Right kidney (tissue), 1 donor: ENCODE measurements around the gene NFAM1.

Source experiments
- DNase-seq: peaks from one replicate; pipeline ENCODE4 v3.0.0-alpha.2; 2016

The NFAM1 gene

GRCh38 chr22:42334875-42335512 lies 97.2 kb downstream of the NFAM1 start:
- no peak for DNase-seq

GRCh38 chr22:42333544-42333943 lies 98.7 kb downstream of the NFAM1 start:
- no peak for DNase-seq

- DNase-seq: no peak
These were observed 100.1 kb downstream of the NFAM1 start for GRCh38 chr22:42332089-42332488.

GRCh38 chr22:42331014-42331413 lies 101.2 kb downstream of the NFAM1 start:
- no peak for DNase-seq
